Measurements from ENCODE around the gene TOM1. TPM values are rescaled to one million over a fixed set of nuclear protein-coding genes. Genes with fewer than 3 reads are reported as not detected.
A peak's percentile ranks its signal among the peaks of the same experiment; 100 is the strongest.

TOM1 gene
- total and polyA plus RNA-seq, 2 of the 13 experiments (the other 11 are each of a cell fraction or from before 2014, with no cell fraction given): 30.8 to 87.3 TPM

- TF ChIP-seq ZNF776 (CRISPR knock-in tag; IDR thresholded peaks at IDR 0.05) (no peak; the same call in 1 of the 2 replicates), GPBP1L1 (CRISPR knock-in tag; IDR thresholded peaks at IDR 0.05) (no peak), CENPBD1 (CRISPR knock-in tag; IDR thresholded peaks at IDR 0.05; ENCODE audit: borderline replicate concordance, low read depth) (no peak), HIVEP1 (CRISPR knock-in tag; IDR thresholded peaks at IDR 0.05) (peak; percentile 85), HNRNPK (IDR thresholded peaks at IDR 0.05; ENCODE audit: low read depth, low read length, poor library complexity, severe bottlenecking) (no peak), GTF2F1 (IDR thresholded peaks at IDR 0.05; ENCODE audit: low read length) (no peak), RCOR2 (CRISPR knock-in tag; IDR thresholded peaks at IDR 0.05) (peak; percentile 75), ZNF142 (CRISPR knock-in tag; IDR thresholded peaks at IDR 0.05) (no peak), ZNF335 (CRISPR knock-in tag; IDR thresholded peaks at IDR 0.05) (peak; percentile 49; the same call in 1 of the 2 replicates), TCF7 (IDR thresholded peaks at IDR 0.05; ENCODE audit: low read depth) (peak; percentile 59; the same call in 1 of the 2 replicates), PBX3 (CRISPR knock-in tag; IDR thresholded peaks at IDR 0.05; ENCODE audit: borderline replicate concordance) (no peak), YEATS2 (CRISPR knock-in tag; IDR thresholded peaks at IDR 0.05; ENCODE audit: borderline replicate concordance) (peak; percentile 78), HHEX (CRISPR knock-in tag; IDR thresholded peaks at IDR 0.05) (peak; percentile 35; the same call in 1 of the 2 replicates), HNF1A (IDR thresholded peaks at IDR 0.05; ENCODE audit: low read depth) (peak; percentile 55; the same call in 1 of the 2 replicates), HNF1A (CRISPR knock-in tag; IDR thresholded peaks at IDR 0.05; ENCODE audit: borderline replicate concordance) (peak; percentile 58; the same call in 1 of the 2 replicates), PHF21A (CRISPR knock-in tag; IDR thresholded peaks at IDR 0.05) (peak; percentile 82)
These were observed 77.2 kb downstream of the TOM1 start (continued) for GRCh38 chr22:35376728-35377472.
